GM18951 (cell line): ENCODE results near the gene MLX.
"Not testable (repeated sequence)": the region's sequence is repeated elsewhere in the genome, so short reads cannot be mapped to it uniquely, and the experiment has no call there.

Experiments used
- POLR2A ChIP-seq: IDR thresholded peaks from 4 replicates; pipeline ENCODE4 v1.6.1; 2011; ENCODE audit warnings: mild to moderate bottlenecking; ENCODE audit not compliant: insufficient read length, insufficient read depth; ENCODE audit errors: extremely low read depth
- in situ Hi-C: fragments of 300-500 bp; cut with MboI; formaldehyde crosslinking; loops from one replicate; pipeline ENCODE4 v1.12.0; 2022; ENCODE audit warnings: low sequenced_read_pairs, mixed read lengths, inconsistent platforms; ENCODE audit not compliant: unreplicated experiment

The MLX gene

DNA sequence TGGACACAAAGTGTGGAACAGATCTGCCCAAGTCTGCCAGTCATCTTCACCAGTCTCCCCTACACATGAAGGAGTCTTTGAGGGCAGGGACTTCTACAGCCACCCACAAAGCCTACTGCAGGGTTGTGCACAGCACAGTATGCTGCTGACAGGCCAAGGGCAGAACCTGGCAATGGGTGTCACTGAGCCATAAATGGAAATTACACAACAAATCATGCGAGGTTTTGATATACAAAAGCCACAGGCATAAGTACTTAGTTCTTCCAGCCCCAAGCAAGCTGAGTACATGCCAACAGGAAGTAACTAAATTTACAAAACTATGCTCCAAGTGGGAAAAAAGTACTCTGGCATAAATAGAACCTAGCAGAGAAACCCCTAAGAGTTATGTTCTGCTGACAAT is 18.5 kb downstream of the MLX start:
- in situ Hi-C loops: no loop called here
- no peak for TF ChIP-seq POLR2A

DNA sequence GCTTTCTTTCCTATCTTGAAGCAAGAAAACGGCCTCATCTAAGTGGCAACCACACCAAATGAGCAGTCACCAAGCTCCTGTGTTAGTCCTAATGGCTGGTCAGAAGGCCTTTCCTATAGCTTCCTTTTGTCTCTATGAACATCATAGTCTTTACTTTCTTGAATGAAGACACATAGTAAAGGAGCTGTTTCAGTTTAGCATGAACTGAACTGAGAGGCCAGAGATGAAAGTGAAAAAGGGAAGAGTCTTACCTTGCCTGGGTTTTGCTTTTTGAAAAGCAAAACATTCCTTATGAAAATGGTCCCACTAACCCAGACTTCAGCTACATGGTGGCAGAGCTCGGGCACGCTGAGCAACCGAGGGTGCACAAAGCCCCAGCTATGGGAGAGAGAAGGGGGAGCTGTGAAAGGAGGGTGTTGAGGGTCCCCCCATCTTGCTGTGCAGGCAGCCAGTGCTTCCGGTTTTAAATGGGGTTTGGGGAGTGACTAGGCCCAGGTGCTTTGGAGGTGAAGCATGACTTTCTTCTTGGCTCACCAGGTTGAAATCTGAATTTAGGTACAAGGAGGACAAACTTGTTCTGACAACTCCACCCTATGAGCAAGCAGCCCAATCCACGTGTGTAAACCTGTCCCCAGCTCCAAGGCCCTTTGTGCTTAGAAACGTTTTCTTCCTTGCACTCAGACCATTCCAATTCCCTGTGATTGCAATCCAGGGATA is 19.8 kb downstream of the MLX start:
- in situ Hi-C loops: no loop called here

DNA sequence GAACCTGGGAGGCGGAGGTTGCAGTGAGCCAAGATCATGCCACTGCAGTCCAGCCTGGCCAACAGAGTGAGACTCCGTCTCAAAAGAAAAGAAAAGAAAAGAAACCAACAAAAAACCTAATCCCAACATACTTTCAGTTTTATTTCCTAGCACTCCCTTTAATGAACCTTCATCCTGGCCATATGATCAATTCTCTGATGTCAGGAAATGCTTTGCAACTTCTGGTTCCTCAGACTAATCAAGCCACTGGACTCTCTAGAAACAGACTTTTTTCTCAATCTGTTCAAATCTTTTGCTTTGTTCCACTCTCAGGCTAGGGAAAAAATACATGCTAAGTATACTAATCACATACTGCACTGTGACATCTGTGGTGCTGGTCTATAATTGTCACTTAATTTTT is 24.0 kb downstream of the MLX start:
- TF ChIP-seq POLR2A: no peak
- in situ Hi-C loops: no loop called here

More for the DNA sequence above, 19.8 kb downstream of the MLX start:
- TF ChIP-seq POLR2A: no peak

DNA sequence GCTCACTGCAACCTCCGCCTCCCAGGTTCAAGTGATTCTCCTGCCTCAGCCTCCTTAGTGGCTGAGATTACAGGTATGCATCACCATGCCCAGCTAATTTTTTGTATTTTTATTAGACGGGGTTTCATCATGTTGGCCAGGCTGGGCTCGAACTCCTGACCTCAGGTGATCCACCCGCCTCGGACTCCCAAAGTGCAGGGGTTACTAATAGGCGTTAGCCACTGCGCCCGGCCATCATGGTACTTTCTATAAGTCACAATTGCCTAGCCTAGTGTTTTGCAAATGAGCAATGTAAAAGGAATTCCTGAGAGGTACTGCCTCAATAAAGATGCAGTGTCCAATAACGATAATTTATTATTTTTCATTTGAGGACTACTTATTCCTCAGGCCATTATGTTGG is 24.5 kb downstream of the MLX start:
- TF ChIP-seq POLR2A: no peak
- in situ Hi-C loops: no loop called here

DNA sequence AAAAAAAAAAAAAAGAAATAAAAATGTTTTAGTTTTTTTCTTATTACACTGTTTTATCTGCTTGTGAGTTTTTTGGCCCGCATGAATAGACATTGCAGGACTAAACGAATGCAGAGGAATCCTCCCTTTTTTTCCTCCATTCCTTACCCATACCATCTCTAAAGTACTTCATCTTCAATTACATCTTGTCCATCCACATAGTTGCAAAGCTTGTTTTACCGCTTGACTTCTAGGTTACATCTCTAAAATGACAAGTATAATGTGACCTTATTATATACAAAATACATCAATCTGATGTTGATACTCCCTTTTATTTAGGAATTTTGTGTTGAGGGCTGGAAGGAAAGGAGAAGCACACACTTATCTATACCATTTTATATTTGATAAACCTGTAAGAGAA is 29.5 kb downstream of the MLX start:
- in situ Hi-C loops: no loop called here
- no peak for TF ChIP-seq POLR2A

DNA sequence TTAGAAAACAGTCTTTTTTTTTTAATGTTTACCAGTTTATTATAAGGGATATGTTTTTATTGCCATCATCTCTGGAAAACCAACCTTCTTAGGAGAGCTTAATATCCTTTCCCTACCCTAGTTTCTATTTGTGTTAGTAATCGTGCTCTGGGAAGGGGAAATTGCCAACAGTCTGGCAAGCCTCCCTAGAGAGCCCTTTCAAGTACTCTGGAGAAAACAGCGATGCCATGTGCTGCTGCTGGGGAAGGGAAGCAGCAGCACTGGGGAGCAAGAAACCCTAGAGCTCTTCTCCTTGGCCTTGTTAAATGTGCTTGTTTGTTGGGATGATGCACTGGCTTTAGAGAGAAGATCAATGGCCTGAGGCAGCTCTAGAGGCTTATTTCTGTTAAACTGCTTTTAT is 32.0 kb downstream of the MLX start:
- no peak for TF ChIP-seq POLR2A
- in situ Hi-C loops: no loop called here

DNA sequence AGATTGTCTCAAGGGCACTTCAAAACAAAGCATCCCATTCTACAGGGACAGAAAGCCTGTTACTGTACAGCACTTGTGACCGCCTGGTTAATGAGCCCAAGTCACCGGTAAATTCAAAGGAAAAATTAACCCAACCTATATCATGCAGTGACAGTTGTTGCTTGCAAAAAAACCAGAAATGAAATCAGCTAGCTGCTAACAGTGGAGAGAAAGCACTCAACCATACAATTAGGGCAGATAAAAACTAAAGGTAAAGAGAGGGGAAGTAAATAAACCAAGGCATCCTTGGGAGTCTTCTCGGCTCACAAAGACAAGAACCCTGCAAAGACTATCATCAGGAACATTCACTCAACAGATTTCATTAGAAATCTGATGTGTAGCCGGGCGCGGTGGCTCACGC is 36.4 kb downstream of the MLX start:
- in situ Hi-C loops: no loop called here

DNA sequence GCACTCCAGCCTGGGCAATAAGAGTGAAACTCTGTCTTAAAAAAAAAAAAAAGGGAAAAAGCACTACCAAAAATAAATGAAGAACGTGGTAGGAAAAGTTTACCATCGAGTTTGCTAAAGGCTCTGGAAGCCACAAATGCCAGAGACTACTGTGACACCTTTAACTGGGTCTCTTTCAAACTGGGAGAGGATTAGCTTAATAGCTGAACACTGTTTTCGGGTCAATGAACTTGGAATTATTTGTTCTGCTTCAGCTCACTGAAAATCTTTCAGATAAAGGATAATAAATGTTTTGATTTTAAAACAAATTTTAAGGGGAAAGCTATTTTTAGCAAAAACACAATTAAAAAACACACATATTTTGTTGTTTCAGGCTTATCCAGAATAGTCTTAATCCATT is 40.9 kb downstream of the MLX start:
- no peak for TF ChIP-seq POLR2A
- in situ Hi-C loops: no loop called here

More for the DNA sequence above, 36.4 kb downstream of the MLX start:
- TF ChIP-seq POLR2A: no peak

DNA sequence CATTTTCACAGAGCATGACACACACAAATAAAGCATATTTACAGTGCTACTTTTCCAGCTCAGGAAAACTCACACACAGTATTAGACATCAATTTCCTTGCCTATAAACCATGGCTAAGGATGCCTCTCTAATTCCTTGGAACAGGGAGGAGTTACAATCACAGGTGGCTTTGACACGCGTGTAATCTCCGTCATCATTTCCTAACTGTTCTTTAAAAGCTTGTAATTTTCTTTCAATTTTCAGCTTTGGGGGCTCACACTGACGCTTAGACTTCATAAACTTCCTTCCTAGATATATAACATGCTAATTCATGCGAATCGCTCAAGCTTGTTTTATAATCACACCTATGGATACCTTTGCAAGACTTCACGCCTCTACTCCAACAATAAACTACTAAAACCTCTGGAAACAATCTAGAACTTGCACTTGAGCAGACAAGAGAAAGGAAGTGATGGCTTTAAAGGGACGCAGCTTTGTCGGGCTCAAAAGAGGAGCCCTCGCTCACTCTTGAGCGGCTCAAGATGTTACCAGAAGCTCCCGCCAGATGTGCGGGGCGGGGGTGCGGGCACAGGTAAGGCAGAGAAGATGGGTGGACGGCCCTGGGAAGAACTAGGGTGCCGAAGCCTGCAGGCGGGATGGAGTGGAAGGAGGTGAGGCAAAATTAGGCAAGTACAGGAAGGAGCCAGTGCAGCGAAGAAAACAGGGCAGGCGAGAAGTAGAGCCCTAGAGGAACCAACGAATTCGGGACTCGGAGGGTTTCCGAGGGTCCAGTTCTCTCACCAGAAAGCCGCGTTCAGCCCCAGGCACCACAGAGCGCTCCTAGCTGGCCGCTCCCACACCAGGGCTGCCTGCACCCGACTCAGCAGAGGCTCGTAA is 41.6 kb downstream of the MLX start:
- in situ Hi-C loops: no loop called here
- no peak for TF ChIP-seq POLR2A

DNA sequence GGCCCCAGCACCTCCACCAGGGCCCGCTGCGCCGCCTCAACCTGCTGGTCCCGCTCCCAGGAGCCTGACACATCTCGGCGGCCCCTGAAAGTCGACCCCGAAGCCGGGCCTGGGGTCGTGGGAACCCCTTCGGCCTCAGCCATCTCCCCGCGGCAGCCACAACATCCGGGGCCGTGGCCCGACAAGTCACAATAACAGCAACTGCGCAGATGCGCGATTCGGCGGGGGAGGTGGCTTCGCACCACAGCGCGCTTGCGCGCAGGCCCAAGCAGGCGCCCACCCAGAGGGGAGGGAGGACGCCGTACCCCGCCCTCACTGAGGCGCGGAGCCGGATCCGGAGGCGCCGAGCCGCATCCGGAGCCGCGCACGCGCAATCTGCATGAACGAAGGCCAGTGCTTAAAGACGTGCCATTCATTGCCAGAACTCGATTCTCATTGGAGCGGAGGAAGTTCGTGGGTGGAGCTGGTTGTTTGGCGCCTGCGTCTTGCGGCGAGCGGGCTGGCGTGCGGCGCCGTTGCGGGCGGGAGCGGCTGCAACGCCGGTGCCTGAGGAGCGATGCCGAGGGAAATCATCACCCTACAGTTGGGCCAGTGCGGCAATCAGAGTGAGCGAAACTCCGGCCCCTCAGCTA is 42.4 kb downstream of the MLX start, which contains the start of the genes RETREG3 and TUBG1:
RETREG3 (minus strand) TSS at position 193 of the 632 bp plus-strand sequence; CDS start at position 143, 50 bp downstream.
TUBG1 (plus strand) TSS at position 502 of the 632 bp plus-strand sequence; CDS start at position 557, 55 bp downstream.
- TF ChIP-seq POLR2A: peak; percentile 91
- in situ Hi-C loops: no loop called here

DNA sequence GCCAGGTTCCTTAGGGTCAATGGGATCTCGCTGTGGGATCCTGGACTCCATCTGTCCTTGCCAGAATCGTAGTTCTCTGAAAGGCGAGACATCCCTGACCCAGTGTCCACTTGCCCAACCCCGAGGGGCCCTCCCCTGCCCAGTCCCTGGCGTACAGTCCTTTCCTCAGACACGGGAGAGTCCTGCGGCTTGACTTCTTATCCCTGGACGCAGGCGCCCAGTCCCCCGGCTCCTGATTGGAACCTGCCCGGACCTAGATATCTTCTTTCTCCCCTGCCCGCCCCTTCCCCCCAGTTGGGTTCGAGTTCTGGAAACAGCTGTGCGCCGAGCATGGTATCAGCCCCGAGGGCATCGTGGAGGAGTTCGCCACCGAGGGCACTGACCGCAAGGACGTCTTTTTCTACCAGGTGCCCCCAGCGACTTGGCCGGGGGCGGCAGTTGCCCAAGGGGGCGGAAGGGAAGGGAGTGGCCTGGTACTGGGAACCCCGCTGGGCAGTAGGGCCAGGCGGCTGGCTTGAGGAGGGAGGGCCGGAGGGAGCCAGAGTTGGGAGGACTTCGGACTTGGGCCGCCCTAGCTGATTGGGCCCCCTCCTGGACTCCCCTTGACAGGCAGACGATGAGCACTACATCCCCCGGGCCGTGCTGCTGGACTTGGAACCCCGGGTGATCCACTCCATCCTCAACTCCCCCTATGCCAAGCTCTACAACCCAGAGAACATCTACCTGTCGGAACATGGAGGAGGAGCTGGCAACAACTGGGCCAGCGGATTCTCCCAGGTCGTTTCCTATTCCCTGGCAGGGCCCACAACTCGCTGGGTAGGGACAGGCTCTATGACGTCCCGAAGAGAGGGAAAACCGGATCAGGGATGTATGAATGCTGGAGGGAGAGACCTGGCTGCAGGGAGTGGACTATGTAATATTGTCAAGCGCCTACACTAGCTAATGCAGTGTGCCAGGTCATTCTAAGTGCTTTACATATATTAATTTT is 43.2 kb downstream of the MLX start:
- in situ Hi-C loops: not testable (repeated sequence)

DNA sequence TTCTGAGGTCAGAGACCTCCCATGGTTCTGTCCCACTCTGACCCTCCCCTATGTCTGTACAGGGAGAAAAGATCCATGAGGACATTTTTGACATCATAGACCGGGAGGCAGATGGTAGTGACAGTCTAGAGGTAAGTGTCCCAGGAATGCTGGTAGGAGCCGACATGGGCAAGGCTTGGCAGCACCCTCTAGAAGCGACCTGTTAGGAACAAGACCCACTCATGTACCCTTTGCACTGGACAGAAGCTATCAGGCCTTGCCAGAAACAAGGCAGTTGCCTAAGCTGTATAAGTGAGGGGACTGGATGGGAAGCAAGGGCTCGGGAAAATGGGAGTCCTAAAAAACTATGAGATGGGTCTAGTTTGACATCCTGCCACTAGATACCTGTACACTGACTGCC is 45.1 kb downstream of the MLX start:
- in situ Hi-C loops: no loop called here
- no peak for TF ChIP-seq POLR2A
